Neuronal stem cell (in vitro differentiated cells): ENCODE data around the gene ANKRD22.

ENCODE experiments used
- DNase-seq: peaks from one replicate; pipeline ENCODE4 v3.0.0-alpha.2; 2013; ENCODE audit warnings: low spot score
- H2AFZ ChIP-seq: one replicate; pipeline ENCODE4 v1.6.1; 2013; ENCODE audit warnings: mild to moderate bottlenecking, low read length, inconsistent platforms
- H2AK5ac ChIP-seq: 2 replicates; pipeline ENCODE4 v1.6.1; 2013; ENCODE audit warnings: low read depth, mild to moderate bottlenecking, inconsistent platforms, low read length, moderate library complexity, mixed read lengths
- H2BK120ac ChIP-seq: 2 replicates; pipeline ENCODE4 v1.6.1; 2013; ENCODE audit warnings: low read depth, mild to moderate bottlenecking, inconsistent platforms, low read length, moderate library complexity, mixed read lengths
- H2BK12ac ChIP-seq: one replicate; pipeline ENCODE4 v1.6.1; 2013; ENCODE audit warnings: low read length, inconsistent platforms
- H2BK15ac ChIP-seq: 2 replicates; pipeline ENCODE4 v1.6.1; 2013; ENCODE audit warnings: mild to moderate bottlenecking, low read length, inconsistent platforms, mixed read lengths
- H2BK5ac ChIP-seq: one replicate; pipeline ENCODE4 v1.6.1; 2013; ENCODE audit warnings: inconsistent platforms, mild to moderate bottlenecking, low read length, moderate library complexity
- H3K14ac ChIP-seq: one replicate; pipeline ENCODE4 v1.6.1; 2013; ENCODE audit warnings: low read length, inconsistent platforms
- H3K18ac ChIP-seq: 2 replicates; pipeline ENCODE4 v1.6.1; 2013; ENCODE audit warnings: low read length, inconsistent platforms
- H3K23ac ChIP-seq: 2 replicates; pipeline ENCODE4 v1.6.1; 2013; ENCODE audit warnings: low read depth, mild to moderate bottlenecking, mixed read lengths, low read length, inconsistent platforms; ENCODE audit not compliant: poor library complexity
- H3K27ac ChIP-seq: replicated peaks from 3 replicates; pipeline ENCODE4 v1.5.1; 2013; ENCODE audit warnings: low read length, inconsistent platforms
- H3K27me3 ChIP-seq, 3 experiments: 2 replicates each; pipeline ENCODE4 v1.6.1; 2013; ENCODE audit warnings: low read length in 3 of 3, mild to moderate bottlenecking in 2 of 3, inconsistent platforms in 1 of 3, low read depth in 1 of 3, mixed read lengths in 1 of 3, moderate library complexity in 1 of 3; ENCODE audit not compliant: control insufficient read depth in 3 of 3, insufficient read depth in 3 of 3
- H3K36me3 ChIP-seq, 2 donors: replicated peaks in 1 of 2; 2 replicates each; pipeline ENCODE4 v1.6.1; 2013; ENCODE audit warnings: low read length in 2 of 2; ENCODE audit not compliant: control insufficient read depth in 2 of 2, insufficient read depth in 2 of 2
- H3K4ac ChIP-seq: 2 replicates; pipeline ENCODE4 v1.6.1; 2013; ENCODE audit warnings: inconsistent platforms, mild to moderate bottlenecking, low read length, moderate library complexity
- H3K4me1 ChIP-seq, 2 donors: 1 replicate in 1 of 2; 2 replicates in 1 of 2; pipeline ENCODE4 v1.6.1; 2013; ENCODE audit warnings: low read length in 2 of 2, low read depth in 1 of 2; ENCODE audit not compliant: control insufficient read depth in 2 of 2, insufficient read depth in 1 of 2
- H3K4me2 ChIP-seq: one replicate; pipeline ENCODE4 v1.6.1; 2013; ENCODE audit warnings: mild to moderate bottlenecking, low read length, inconsistent platforms; ENCODE audit not compliant: insufficient read depth, poor library complexity, severe bottlenecking
- H3K4me3 ChIP-seq, 2 donors: 2 replicates each; pipeline ENCODE4 v1.5.1; 2013; ENCODE audit warnings: low read length in 2 of 2, mild to moderate bottlenecking in 2 of 2, inconsistent platforms in 1 of 2, moderate library complexity in 1 of 2
- H3K79me1 ChIP-seq: one replicate; pipeline ENCODE4 v1.6.1; 2013; ENCODE audit warnings: low read depth, mild to moderate bottlenecking, inconsistent platforms, low read length, moderate library complexity
- H3K9ac ChIP-seq: one replicate; pipeline ENCODE4 v1.6.1; 2013; ENCODE audit warnings: mild to moderate bottlenecking, low read depth, low read length, inconsistent platforms; ENCODE audit not compliant: poor library complexity
- H3K9me3 ChIP-seq, 2 donors: replicated peaks in 1 of 2; 2 replicates each; pipeline versions ENCODE3 to v1.6.1; 2013; ENCODE audit warnings: low read length in 2 of 2, mild to moderate bottlenecking in 2 of 2, inconsistent platforms in 1 of 2, low read depth in 1 of 2, mixed read lengths in 1 of 2, moderate library complexity in 1 of 2; ENCODE audit not compliant: control insufficient read depth in 2 of 2, insufficient read depth in 1 of 2
- H4K8ac ChIP-seq: one replicate; pipeline ENCODE4 v1.6.1; 2013; ENCODE audit warnings: low read depth, mild to moderate bottlenecking, inconsistent platforms, low read length, moderate library complexity
- H4K91ac ChIP-seq: one replicate; pipeline ENCODE4 v1.6.1; 2013; ENCODE audit warnings: low read length, low read depth, mild to moderate bottlenecking, inconsistent platforms; ENCODE audit not compliant: poor library complexity
- WGBS, 2 donors: extraction: QIAGEN DNeasy Blood & Tissue Kit; methylation state at CpG; one replicate each; pipeline ENCODE4 v1.1.7; 2013; ENCODE audit warnings: missing lambda C conversion rate in 2 of 2, mixed read lengths in 1 of 2; ENCODE audit not compliant: insufficient read length in 2 of 2, insufficient replicate concordance in 1 of 2; ENCODE audit errors: extremely low coverage in 2 of 2; 5-methylcytosine and 5-hydroxymethylcytosine counted together

ANKRD22 gene

DNA sequence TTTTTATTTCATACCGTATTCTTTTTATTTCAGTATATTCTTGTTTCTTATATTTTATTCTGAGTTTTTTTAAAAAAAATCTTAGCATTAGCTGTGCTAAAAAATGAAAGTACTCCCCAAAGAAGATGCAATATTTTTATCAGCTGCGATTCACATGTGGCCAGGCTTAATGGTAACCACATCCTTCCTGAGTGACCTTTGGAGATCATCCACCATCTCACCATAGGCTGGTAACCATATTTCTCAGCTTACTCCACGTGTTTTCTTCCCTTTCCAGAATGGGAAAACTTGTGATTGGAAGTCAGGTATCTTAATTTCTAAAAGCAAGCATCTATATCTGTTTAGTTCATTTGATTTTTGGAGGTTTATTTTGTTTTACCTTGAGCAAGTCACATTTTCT, 67.9 kb downstream of the ANKRD22 start:
- WGBS, 2 donors = no CpG with 5 or more reads among the region's 3 CpGs
- no peak overlapping the region for H2BK5ac ChIP-seq
- H2AFZ ChIP-seq = no peak overlapping the region
- H2BK15ac ChIP-seq = no peak overlapping the region
- no peak overlapping the region for H2BK12ac ChIP-seq
- H3K27me3 ChIP-seq = no peaks in the 10 kb centered on the region
- no peak overlapping the region for H3K23ac ChIP-seq
- no peak overlapping the region for H3K9ac ChIP-seq
- no peaks in the 10 kb centered on the region for H3K4me1 ChIP-seq
- H4K91ac ChIP-seq = no peak overlapping the region
- no peak overlapping the region for H3K18ac ChIP-seq
- no peak overlapping the region for H2BK120ac ChIP-seq
- no peak overlapping the region for H2AK5ac ChIP-seq
- H3K36me3 ChIP-seq = no peaks in the 10 kb centered on the region
- H3K4me2 ChIP-seq = no peak overlapping the region
- H3K79me1 ChIP-seq = no peaks in the 10 kb centered on the region
- H3K4ac ChIP-seq = no peak overlapping the region
- H3K4me3 ChIP-seq = no peak overlapping the region
- no peak overlapping the region for H4K8ac ChIP-seq
- DNase-seq = no peak
- no peaks in the 10 kb centered on the region for H3K9me3 ChIP-seq
- H3K27ac ChIP-seq = no peak overlapping the region
- no peak overlapping the region for H3K14ac ChIP-seq

DNA sequence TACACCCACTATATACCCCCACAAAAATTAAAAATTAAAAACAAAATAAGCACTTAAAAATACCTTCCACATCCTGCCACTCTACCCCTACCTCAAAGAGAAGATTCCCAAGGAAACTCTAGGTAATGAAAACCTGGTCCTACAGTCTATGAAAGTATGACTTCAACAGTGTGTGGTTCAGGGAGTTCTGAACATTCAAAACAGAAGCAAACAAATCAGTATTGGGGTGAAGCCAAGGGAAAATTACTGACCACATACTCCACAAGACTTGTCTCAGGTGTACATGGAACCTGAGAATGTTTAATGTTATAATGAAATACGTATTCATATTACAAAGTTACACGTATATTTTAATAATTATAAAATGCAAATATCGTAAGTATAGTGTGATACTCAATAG, 69.4 kb downstream of the ANKRD22 start:
- no peak overlapping the region for H4K91ac ChIP-seq
- DNase-seq = no peak
- no peaks in the 10 kb centered on the region for H3K36me3 ChIP-seq
- H3K27ac ChIP-seq = no peak overlapping the region
- no peaks in the 10 kb centered on the region for H3K4me1 ChIP-seq
- H4K8ac ChIP-seq = no peak overlapping the region
- no peak overlapping the region for H2BK15ac ChIP-seq
- no peak overlapping the region for H3K18ac ChIP-seq
- WGBS, 2 donors = no CpG with 5 or more reads among the region's 3 CpGs
- no peak overlapping the region for H3K4me3 ChIP-seq
- H2BK12ac ChIP-seq = no peak overlapping the region
- no peak overlapping the region for H2AFZ ChIP-seq
- H2BK120ac ChIP-seq = no peak overlapping the region
- no peaks in the 10 kb centered on the region for H3K79me1 ChIP-seq
- no peak overlapping the region for H3K4ac ChIP-seq
- H3K9me3 ChIP-seq = no peaks in the 10 kb centered on the region
- no peak overlapping the region for H2AK5ac ChIP-seq
- H3K9ac ChIP-seq = no peak overlapping the region
- H3K14ac ChIP-seq = no peak overlapping the region
- H2BK5ac ChIP-seq = no peak overlapping the region
- H3K27me3 ChIP-seq = no peaks in the 10 kb centered on the region
- H3K23ac ChIP-seq = no peak overlapping the region
- H3K4me2 ChIP-seq = no peak overlapping the region

GRCh38 chr10:88781206-88781605, 70.4 kb downstream of the ANKRD22 start:
- Histone ChIP-seq H4K8ac (no peak overlapping the region), H2BK5ac (no peak overlapping the region), H3K4me2 (no peak overlapping the region), H3K36me3 (no peaks in the 10 kb centered on the region), H2BK15ac (no peak overlapping the region), H2AFZ (no peak overlapping the region), H3K4me3 (no peak overlapping the region), H3K4me1 (no peaks in the 10 kb centered on the region), H4K91ac (no peak overlapping the region), H3K9ac (no peak overlapping the region), H2BK12ac (no peak overlapping the region), H3K27me3 (no peaks in the 10 kb centered on the region), H2AK5ac (no peak overlapping the region), H2BK120ac (no peak overlapping the region), H3K18ac (no peak overlapping the region), H3K23ac (no peak overlapping the region), H3K9me3 (no peaks in the 10 kb centered on the region), H3K27ac (no peak overlapping the region), H3K79me1 (no peaks in the 10 kb centered on the region), H3K14ac (no peak overlapping the region), H3K4ac (no peak overlapping the region)
- DNase-seq = no peak
- WGBS, 2 donors = no CpG with 5 or more reads among the region's 2 CpGs
